SK-N-MC (cell line): ENCODE data around the gene SH2D4B.

Source experiments
- DNase-seq: peaks from one replicate; pipeline ENCODE4 v3.0.0-alpha.2; 2011; ENCODE audit warnings: low read depth, low spot score
- H3K27ac ChIP-seq: fragments of 200-600 bp; sonication (generic); 2 replicates; pipeline ENCODE4 v1.5.1; 2016; ENCODE audit warnings: mixed run types
- H3K36me3 ChIP-seq: fragments of 200-600 bp; sonication (generic); 2 replicates; pipeline ENCODE4 v1.6.1; 2017; ENCODE audit warnings: antibody characterized with exemption, low read length, mixed read lengths; ENCODE audit not compliant: insufficient read depth
- H3K4me3 ChIP-seq: fragments of 200-600 bp; sonication (generic); 2 replicates; pipeline ENCODE4 v1.5.1; 2016
- H3K9ac ChIP-seq: fragments of 200-600 bp; sonication (generic); 2 replicates; pipeline ENCODE4 v1.8.0; 2017; ENCODE audit warnings: mixed run types, mixed read lengths; ENCODE audit not compliant: insufficient read length
- H3K9me3 ChIP-seq: fragments of 200-600 bp; sonication (generic); 2 replicates; pipeline ENCODE4 v1.6.1; 2017; ENCODE audit warnings: low read depth, mild to moderate bottlenecking, antibody characterized with exemption, low read length, moderate library complexity, mixed read lengths
- EZH2 ChIP-seq: fragments of 200-600 bp; sonication (generic); IDR thresholded peaks from one replicate; pipeline ENCODE4 v1.6.1; 2017; ENCODE audit warnings: antibody characterized with exemption
- FOXP2 ChIP-seq: optimal IDR thresholded peaks from 2 replicates; pipeline ENCODE3; 2011; ENCODE audit warnings: mild to moderate bottlenecking, moderate library complexity; ENCODE audit not compliant: insufficient read depth; ENCODE audit errors: extremely low read length, control extremely low read depth
- POLR2AphosphoS5 ChIP-seq: IDR thresholded peaks from 2 replicates; pipeline ENCODE4 v1.6.1; 2012; ENCODE audit warnings: mild to moderate bottlenecking, low read depth, low read length, borderline replicate concordance

Gene SH2D4B

DNA sequence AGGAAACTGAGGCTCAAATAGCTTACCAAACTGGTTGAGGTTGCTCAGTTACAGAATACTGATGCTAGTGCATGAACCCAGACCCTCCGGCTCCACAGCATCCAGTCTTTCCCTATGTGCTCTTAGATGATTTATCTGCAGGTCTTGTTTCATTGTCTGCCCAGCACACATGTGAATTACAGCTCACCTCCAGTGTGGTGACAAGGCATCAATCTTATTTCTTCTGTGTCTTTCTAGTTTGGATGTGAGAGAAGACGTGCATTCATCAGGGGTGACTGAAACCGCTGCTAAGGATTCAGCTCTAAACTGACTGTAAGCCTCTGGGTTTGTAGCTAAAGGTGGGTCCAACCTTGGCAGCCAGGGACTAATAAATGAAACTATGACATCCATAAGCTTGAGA is 123.8 kb downstream of the SH2D4B start:
- Histone ChIP-seq H3K27ac (no peak overlapping the region), H3K4me3 (no peak overlapping the region), H3K9me3 (no peaks in the 10 kb centered on the region), H3K9ac (no peak overlapping the region), H3K36me3 (no peaks in the 10 kb centered on the region)
- no peak for DNase-seq
- TF ChIP-seq POLR2AphosphoS5 (no peak), EZH2 (no peak)

DNA sequence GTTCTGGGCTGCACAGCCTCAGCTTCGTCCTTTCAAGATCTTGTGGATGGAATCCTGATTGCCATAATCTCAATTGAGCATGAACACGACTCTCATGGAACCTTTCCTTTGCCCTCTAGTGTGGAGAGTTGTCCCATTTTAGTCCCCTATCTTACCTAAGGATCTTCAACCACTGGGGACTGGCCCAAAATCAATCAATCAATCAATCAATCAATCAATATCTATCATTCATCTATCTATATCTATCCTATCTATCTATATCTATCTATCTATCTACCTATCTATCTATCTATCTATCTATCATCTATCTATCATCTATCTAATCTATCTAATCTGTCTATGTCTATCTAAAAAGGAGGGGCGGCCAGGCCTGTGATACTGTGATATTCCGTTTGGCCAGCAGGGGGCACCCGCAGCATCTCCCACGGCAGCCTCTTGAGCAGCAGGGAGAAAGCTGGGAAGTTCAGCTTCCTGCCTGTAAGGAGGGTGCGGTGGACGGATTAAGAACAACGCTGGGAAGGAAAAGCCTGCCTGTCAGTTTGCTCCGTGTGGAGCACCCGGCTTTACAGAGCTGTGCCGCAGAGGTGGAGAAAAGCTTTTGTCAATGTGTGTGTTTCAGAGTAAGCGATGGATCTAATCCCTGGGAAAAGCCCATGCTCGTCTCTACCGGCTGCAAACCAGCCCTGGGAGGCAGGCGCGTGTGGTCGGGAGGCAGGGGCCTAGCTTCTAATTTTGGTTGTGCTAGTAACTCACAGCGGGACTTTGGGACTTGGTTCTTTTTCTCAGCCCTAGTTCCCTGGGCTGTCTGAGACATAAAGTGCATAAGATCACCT is 124.9 kb downstream of the SH2D4B start:
- TF ChIP-seq POLR2AphosphoS5 (no peak), FOXP2 (no peak), EZH2 (no peak)
- Histone ChIP-seq H3K9me3 (no peaks in the 10 kb centered on the region), H3K4me3 (peak overlapping the region; percentile 74), H3K27ac (peak overlapping the region; percentile 67; the same call in 1 of the 2 replicates), H3K9ac (peak overlapping the region; percentile 52), H3K36me3 (no peaks in the 10 kb centered on the region)
- DNase-seq, result peak; percentile 42

DNA sequence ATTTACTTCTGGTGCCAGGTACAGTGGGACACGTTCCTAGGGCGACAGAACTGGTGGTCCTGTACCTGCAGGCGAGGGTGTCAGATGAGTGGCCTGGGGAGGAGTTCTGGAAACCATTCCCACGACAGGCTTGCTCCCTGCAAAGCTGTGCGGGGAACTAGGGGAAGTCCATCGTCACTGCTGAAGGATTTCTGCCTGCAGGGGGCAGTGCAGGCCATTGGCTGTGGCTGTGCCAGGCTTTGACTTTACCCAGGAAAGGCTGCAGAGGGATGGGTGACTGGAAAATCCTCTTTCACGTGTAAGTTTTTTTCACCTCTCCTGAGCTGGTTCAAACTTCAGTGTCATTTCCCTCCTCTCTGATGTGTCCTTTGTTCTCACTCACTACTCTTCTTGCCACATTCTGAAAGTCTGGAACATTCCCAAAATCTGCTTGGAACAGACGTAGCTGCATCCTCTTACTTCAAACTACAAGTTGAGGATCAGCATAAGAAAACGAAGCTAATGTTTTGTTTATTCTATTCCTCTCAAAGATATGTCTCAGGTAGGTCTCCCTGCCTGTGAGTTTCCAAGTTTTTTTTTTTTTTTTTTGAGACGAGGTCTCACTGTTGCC is 126.5 kb downstream of the SH2D4B start:
- Histone ChIP-seq H3K9ac (no peak overlapping the region), H3K36me3 (no peaks in the 10 kb centered on the region), H3K4me3 (no peak overlapping the region), H3K27ac (no peak overlapping the region; the same call in 1 of the 2 replicates), H3K9me3 (no peaks in the 10 kb centered on the region)
- TF ChIP-seq EZH2 (no peak), FOXP2 (no peak), POLR2AphosphoS5 (no peak)
- peak; percentile 28 for DNase-seq

DNA sequence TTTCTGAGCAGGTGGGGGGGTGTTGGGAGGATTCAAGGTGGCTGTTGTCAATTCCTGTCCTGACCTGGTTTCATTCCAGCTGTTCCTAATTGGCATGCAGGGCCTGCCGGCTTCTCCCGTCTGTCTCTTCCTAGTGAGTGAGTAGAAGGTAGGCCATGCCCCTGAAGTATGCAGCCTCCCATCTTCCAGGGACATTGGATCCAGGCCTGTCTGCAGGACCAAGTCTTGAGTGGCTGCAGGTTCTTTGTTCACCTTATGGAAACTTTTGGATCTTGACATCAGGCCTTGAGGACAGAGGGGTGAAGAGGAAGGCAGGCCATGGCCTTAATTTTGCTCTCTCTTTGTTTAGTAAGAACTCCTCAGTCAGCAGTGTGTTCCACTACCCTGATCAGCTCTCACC is 131.8 kb downstream of the SH2D4B start:
- H3K36me3 ChIP-seq, result no peaks in the 10 kb centered on the region
- no peaks in the 10 kb centered on the region for H3K9me3 ChIP-seq
- TF ChIP-seq FOXP2, result no peak
- no peak for TF ChIP-seq POLR2AphosphoS5
- TF ChIP-seq EZH2, result no peak
- H3K27ac ChIP-seq, result no peak overlapping the region
- H3K9ac ChIP-seq, result no peak overlapping the region
- no peak for DNase-seq
- H3K4me3 ChIP-seq, result no peak overlapping the region

DNA sequence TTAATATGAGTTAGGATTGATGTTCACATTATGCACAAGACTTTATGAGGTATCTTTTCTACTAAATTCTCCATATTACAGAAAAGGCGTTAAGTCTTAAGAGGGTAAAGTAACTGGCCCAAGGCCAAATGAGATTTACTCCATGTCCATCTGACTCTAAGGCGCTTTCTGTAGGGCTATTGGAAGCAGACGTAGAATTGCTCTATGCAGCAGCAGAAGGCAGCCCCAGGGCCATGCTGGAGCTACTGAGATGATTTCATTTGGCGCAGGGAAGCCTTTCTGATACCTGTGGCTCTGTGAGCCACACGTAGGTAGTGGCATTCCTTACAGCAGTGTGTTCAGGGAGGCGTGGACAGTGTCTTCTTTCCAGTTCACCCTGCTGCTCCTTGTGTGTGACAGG is 133.1 kb downstream of the SH2D4B start:
- Histone ChIP-seq H3K36me3 (no peaks in the 10 kb centered on the region), H3K27ac (no peak overlapping the region), H3K4me3 (no peak overlapping the region), H3K9me3 (no peaks in the 10 kb centered on the region), H3K9ac (no peak overlapping the region)
- no peak for DNase-seq
- TF ChIP-seq POLR2AphosphoS5 (no peak), EZH2 (no peak), FOXP2 (no peak)

DNA sequence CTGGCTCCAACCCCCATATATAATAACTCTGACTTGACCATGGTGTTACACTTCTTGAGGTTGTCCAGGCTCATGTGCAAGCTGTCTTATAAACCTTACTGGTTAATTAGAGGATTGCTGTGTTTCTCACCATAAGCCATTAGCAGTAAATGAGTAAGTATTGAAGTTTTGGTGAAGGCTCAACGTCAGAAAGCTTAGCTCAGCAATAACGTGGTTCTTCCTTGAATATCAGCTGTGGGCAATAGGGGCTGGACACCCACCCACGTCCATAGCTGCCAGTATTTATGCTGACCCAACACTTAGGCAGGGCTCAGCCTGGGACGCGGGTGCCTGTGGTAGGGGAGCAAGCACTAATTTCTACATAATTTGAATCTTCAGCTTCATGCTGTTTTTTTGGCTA is 134.1 kb downstream of the SH2D4B start:
- no peaks in the 10 kb centered on the region for H3K9me3 ChIP-seq
- H3K27ac ChIP-seq, result no peak overlapping the region
- no peaks in the 10 kb centered on the region for H3K36me3 ChIP-seq
- DNase-seq, result no peak
- TF ChIP-seq FOXP2 (no peak), POLR2AphosphoS5 (no peak), EZH2 (no peak)
- H3K9ac ChIP-seq, result no peak overlapping the region
- no peak overlapping the region for H3K4me3 ChIP-seq

DNA sequence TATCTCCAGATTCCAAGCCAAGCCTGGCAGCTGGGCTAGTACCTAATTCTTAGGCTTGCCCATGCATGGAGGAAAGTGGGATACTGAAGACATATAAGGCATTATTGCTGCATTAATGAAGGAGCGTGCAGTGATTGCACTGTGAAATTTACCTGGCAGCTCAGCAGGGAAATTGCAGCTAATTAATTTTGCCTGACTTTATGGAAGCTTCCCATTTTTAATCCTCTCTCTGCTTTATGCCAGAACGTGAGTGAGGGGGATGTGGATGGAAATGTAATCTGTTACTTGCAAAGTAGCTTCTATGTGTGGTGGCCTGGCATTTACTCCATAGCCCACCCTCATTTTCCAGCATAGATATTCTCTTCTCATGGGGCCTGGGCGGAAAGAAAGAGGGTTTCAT is 134.9 kb downstream of the SH2D4B start:
- H3K9ac ChIP-seq, result no peak overlapping the region
- H3K27ac ChIP-seq, result no peak overlapping the region
- no peaks in the 10 kb centered on the region for H3K36me3 ChIP-seq
- H3K4me3 ChIP-seq, result no peak overlapping the region
- no peak for TF ChIP-seq POLR2AphosphoS5
- TF ChIP-seq EZH2, result no peak
- TF ChIP-seq FOXP2, result no peak
- no peak for DNase-seq
- H3K9me3 ChIP-seq, result no peaks in the 10 kb centered on the region

DNA sequence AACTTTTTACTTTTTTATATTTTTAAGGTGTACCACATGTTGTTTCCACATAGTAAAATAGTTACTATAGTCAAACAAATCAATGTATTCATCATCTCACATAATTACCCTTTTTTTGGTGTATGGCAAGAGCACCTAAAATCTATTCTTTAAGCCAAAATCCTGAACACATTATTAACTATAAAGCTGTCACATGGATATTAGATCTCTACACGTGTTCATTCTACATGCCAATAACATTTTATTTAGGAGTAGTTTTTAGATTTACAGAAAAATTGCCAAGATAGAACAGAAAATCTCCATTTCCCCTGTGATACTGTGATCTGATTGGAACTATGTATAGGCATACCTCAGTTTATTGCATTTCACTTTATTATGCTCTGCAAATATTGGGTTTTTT is 137.1 kb downstream of the SH2D4B start:
- DNase-seq, result no peak
- H3K9me3 ChIP-seq, result no peaks in the 10 kb centered on the region
- no peak overlapping the region for H3K27ac ChIP-seq
- no peaks in the 10 kb centered on the region for H3K36me3 ChIP-seq
- H3K4me3 ChIP-seq, result no peak overlapping the region
- TF ChIP-seq EZH2, result no peak
- no peak for TF ChIP-seq POLR2AphosphoS5
- no peak for TF ChIP-seq FOXP2
- H3K9ac ChIP-seq, result no peak overlapping the region
